OCI-LY1 (cell line): ENCODE measurements around the gene IGF2BP2.

Experiments
- CTCF ChIP-seq: fragments of 200-600 bp; sonication (generic), shearing (Covaris generic); IDR thresholded peaks from 2 replicates; pipeline ENCODE4 v1.5.1; 2017; ENCODE audit warnings: mild to moderate bottlenecking, antibody characterized with exemption, low read length, moderate library complexity, mixed read lengths
- EZH2 ChIP-seq: fragments of 200-600 bp; sonication (generic), shearing (Covaris generic); IDR thresholded peaks from 2 replicates; pipeline ENCODE4 v1.8.0; 2017; ENCODE audit warnings: borderline replicate concordance, mixed run types, mild to moderate bottlenecking, antibody characterized with exemption, low read length, moderate library complexity, mixed read lengths

- TF ChIP-seq CTCF (no peak), EZH2 (no peak)
Measured at GRCh38 chr3:185797108-185797881, 27.5 kb downstream of the IGF2BP2 start.
